Body of pancreas (tissue), 4 donors: ENCODE measurements around the gene TMC3. TPM values are rescaled to one million over a fixed set of nuclear protein-coding genes. Genes with fewer than 3 reads are reported as not detected.
"Not testable (repeated sequence)": the region's sequence is repeated elsewhere in the genome, so short reads cannot be mapped to it uniquely, and the experiment has no call there.

ENCODE experiments used
- ATAC-seq: fragments of 150-250 bp; one replicate; pipeline ENCODE4 v1.9.1; 2016
- DNase-seq, 4 donors: peaks; one replicate each; pipeline ENCODE4 v3.0.0-alpha.2; 2019
- H3K27ac ChIP-seq, 4 donors: fragments of 200-600 bp; sonication (generic); 1 replicate in 3 of 4; 2 replicates in 1 of 4; pipeline versions ENCODE4 v1.5.1 to v1.6.1; 2016 to 2019; ENCODE audit warnings: mild to moderate bottlenecking in 1 of 4, mixed read lengths in 1 of 4, moderate library complexity in 1 of 4
- H3K27me3 ChIP-seq, 2 donors: fragments of 200-600 bp; sonication (generic); one replicate each; pipeline ENCODE4 v1.6.0; 2016; ENCODE audit warnings: mild to moderate bottlenecking in 1 of 2
- H3K36me3 ChIP-seq, 2 donors: fragments of 200-600 bp; sonication (generic); replicated peaks in 1 of 2; 2 replicates each; pipeline ENCODE4 v1.5.1; 2016; ENCODE audit warnings: low read depth in 2 of 2; ENCODE audit not compliant: insufficient read depth in 1 of 2
- H3K4me1 ChIP-seq: fragments of 200-600 bp; sonication (generic); one replicate; pipeline ENCODE4 v1.6.0; 2016
- H3K4me3 ChIP-seq, 2 donors: fragments of 200-600 bp; sonication (generic); 1 replicate in 1 of 2; 2 replicates in 1 of 2; pipeline ENCODE4 v1.5.1; 2016 to 2019
- H3K9me3 ChIP-seq, 3 donors: fragments of 200-600 bp; sonication (generic); 1 replicate in 2 of 3; 2 replicates in 1 of 3; pipeline ENCODE4 v1.5.1; 2016
- CTCF ChIP-seq, 7 experiments: fragments of 450-650 bp in 4 of 7; fragments of 200-600 bp in 3 of 7; sonication (generic) in 3 of 7; IDR thresholded peaks; one replicate each; pipeline ENCODE4 v1.5.1; 2016 to 2019; ENCODE audit warnings: antibody characterized with exemption in 7 of 7
- POLR2A ChIP-seq, 3 donors: fragments of 450-650 bp; IDR thresholded peaks; one replicate each; pipeline ENCODE4 v1.6.1; 2016; ENCODE audit warnings: antibody characterized with exemption in 3 of 3, mild to moderate bottlenecking in 2 of 3
- WGBS, 2 donors: methylation state at CpG; one replicate each; pipeline ENCODE4 v1.1.5; 2017; 5-methylcytosine and 5-hydroxymethylcytosine counted together
- intact Hi-C: fragments of 100-400 bp; cut with DNase I; formaldehyde crosslinking; loops from one replicate; pipeline ENCODE4 v1.15.1; 2023
- total RNA-seq, 2 donors: library from RNA; depleted of rRNA; stranded (reverse); fragments of >200 nt; gene quantifications; one replicate each; pipeline ENCODE4 v1.1.0, GENCODE V29; 2016

The TMC3 gene
- total RNA-seq, 2 donors from 2014 or later: 0.33 TPM; not detected in 1

GRCh38 chr15:81351651-81352050 lies 22.4 kb downstream of the TMC3 start:
- TF ChIP-seq CTCF (IDR thresholded peaks at IDR 0.05) (no peak), POLR2A (IDR thresholded peaks at IDR 0.05) (no peak)
- WGBS, 2 donors: 83 to 93% methylated on average over 4 to 5 of the region's 5 CpGs
- H3K27ac ChIP-seq: no peak overlapping the region

GRCh38 chr15:81349271-81349670 lies 24.7 kb downstream of the TMC3 start:
- intact Hi-C loops: no loop called here
- no peaks in the 10 kb centered on the region for H3K27me3 ChIP-seq

More at GRCh38 chr15:81351651-81352050, 22.4 kb downstream of the TMC3 start:
- ATAC-seq (no peak), DNase-seq (no peak)
- Histone ChIP-seq H3K9me3 (no peaks in the 10 kb centered on the region), H3K4me3 (no peak overlapping the region), H3K27me3 (no peaks in the 10 kb centered on the region), H3K4me1 (no peaks in the 10 kb centered on the region), H3K36me3 (no peaks in the 10 kb centered on the region)
- intact Hi-C loops: no loop called here

GRCh38 chr15:81348691-81349090 lies 25.3 kb downstream of the TMC3 start:
- DNase-seq, H3K9me3 ChIP-seq, H3K4me3 ChIP-seq, H3K4me1 ChIP-seq, intact Hi-C loops, H3K36me3 ChIP-seq, ATAC-seq, H3K27me3 ChIP-seq, H3K27ac ChIP-seq: not testable (repeated sequence)
- 95% methylated on average over 11 of the region's 11 CpGs for WGBS, 2 donors

More at GRCh38 chr15:81349271-81349670, 24.7 kb downstream of the TMC3 start:
- no peaks in the 10 kb centered on the region for H3K9me3 ChIP-seq
- TF ChIP-seq POLR2A (IDR thresholded peaks at IDR 0.05) (no peak), CTCF (IDR thresholded peaks at IDR 0.05) (no peak)
- 98% methylated on average over 3 of the region's 3 CpGs for WGBS, 2 donors
- DNase-seq: no peak
- H3K4me1 ChIP-seq: no peaks in the 10 kb centered on the region
- no peak overlapping the region for H3K4me3 ChIP-seq
- no peaks in the 10 kb centered on the region for H3K36me3 ChIP-seq
- H3K27ac ChIP-seq: no peak overlapping the region
- ATAC-seq: no peak

GRCh38 chr15:81347910-81348309 lies 26.1 kb downstream of the TMC3 start:
- intact Hi-C loops: no loop called here
- Histone ChIP-seq H3K27ac (no peak overlapping the region), H3K9me3 (no peaks in the 10 kb centered on the region), H3K4me3 (no peak overlapping the region), H3K36me3 (no peaks in the 10 kb centered on the region), H3K4me1 (no peaks in the 10 kb centered on the region), H3K27me3 (no peaks in the 10 kb centered on the region)
- 87 to 88% methylated on average over 4 of the region's 4 CpGs for WGBS, 2 donors
- no peak for DNase-seq
- ATAC-seq: no peak
- no peak for TF ChIP-seq POLR2A (IDR thresholded peaks at IDR 0.05)

GRCh38 chr15:81346611-81347010 lies 27.4 kb downstream of the TMC3 start:
- 63 to 64% methylated on average over 2 of the region's 2 CpGs for WGBS, 2 donors
- DNase-seq: no peak
- intact Hi-C loops: no loop called here
- Histone ChIP-seq H3K27ac (no peak overlapping the region), H3K4me1 (no peaks in the 10 kb centered on the region), H3K9me3 (no peaks in the 10 kb centered on the region), H3K36me3 (no peaks in the 10 kb centered on the region), H3K27me3 (no peaks in the 10 kb centered on the region), H3K4me3 (no peak overlapping the region)
- ATAC-seq: no peak
- no peak for TF ChIP-seq POLR2A (IDR thresholded peaks at IDR 0.05)
- no peak for TF ChIP-seq CTCF (IDR thresholded peaks at IDR 0.05)

- no peaks in the 10 kb centered on the region for H3K27me3 ChIP-seq
- no peaks in the 10 kb centered on the region for H3K36me3 ChIP-seq
- H3K27ac ChIP-seq: no peak overlapping the region
- intact Hi-C loops: no loop called here
- peaks cover 3% of the 10 kb centered on the region for H3K4me1 ChIP-seq
- no peak overlapping the region for H3K4me3 ChIP-seq
- no peak for DNase-seq
- H3K9me3 ChIP-seq: no peaks in the 10 kb centered on the region
- WGBS, 2 donors: 85 to 93% methylated on average over 4 of the region's 4 CpGs
- TF ChIP-seq CTCF (IDR thresholded peaks at IDR 0.05): no peak
- TF ChIP-seq POLR2A (IDR thresholded peaks at IDR 0.05): no peak
- ATAC-seq: no peak
Measured at GRCh38 chr15:81343371-81343770, 30.6 kb downstream of the TMC3 start.
